Calu3 (cell line): Measurements from ENCODE around the gene SPINT3. TPM values are rescaled to one million over a fixed set of nuclear protein-coding genes. Genes with fewer than 3 reads are reported as not detected.

ENCODE experiments used
- BruUV-seq: library from RNA; stranded (reverse); fragments of 400-500 nt; replicated peaks from 2 replicates; lab custom pipeline; 2021; lab: Mats Ljungman, UMichigan
- CTCF ChIA-PET: fragments of 300-600 bp; sonication (Branson Sonifier 250); formaldehyde crosslinking; loops from one replicate; lab custom pipeline; 2022; ENCODE audit warnings: antibody characterized with exemption; lab: Charles Lee
- DNase-seq: peaks from one replicate; pipeline ENCODE4 v3.0.0; 2022
- H3K27ac Mint-ChIP-seq: one replicate; pipeline ENCODE4 v1.8.0; 2022; ENCODE audit warnings: mixed read lengths; ENCODE audit not compliant: unreplicated experiment
- H3K27me3 Mint-ChIP-seq: one replicate; pipeline ENCODE4 v1.8.0; 2022; ENCODE audit warnings: mixed read lengths; ENCODE audit not compliant: unreplicated experiment
- H3K36me3 Mint-ChIP-seq: one replicate; pipeline ENCODE4 v1.8.0; 2022; ENCODE audit warnings: mild to moderate bottlenecking, moderate library complexity, mixed read lengths; ENCODE audit not compliant: insufficient read depth, unreplicated experiment
- H3K4me1 Mint-ChIP-seq: one replicate; pipeline ENCODE4 v1.8.0; 2022; ENCODE audit warnings: mild to moderate bottlenecking, low read depth, mixed read lengths; ENCODE audit not compliant: unreplicated experiment
- H3K4me3 Mint-ChIP-seq: one replicate; pipeline ENCODE4 v1.8.0; 2022; ENCODE audit warnings: mild to moderate bottlenecking, low read depth, moderate library complexity, mixed read lengths; ENCODE audit not compliant: unreplicated experiment
- H3K9me3 Mint-ChIP-seq: one replicate; pipeline ENCODE4 v1.8.0; 2022; ENCODE audit warnings: low read depth, mixed read lengths; ENCODE audit not compliant: unreplicated experiment
- CTCF ChIP-seq: fragments of 200-600 bp; IDR thresholded peaks from one replicate; pipeline ENCODE4 v1.8.0; 2022; ENCODE audit warnings: antibody characterized with exemption; ENCODE audit not compliant: unreplicated experiment
- intact Hi-C: fragments of 100-400 bp; cut with micrococcal nuclease; formaldehyde crosslinking; loops from one replicate; pipeline ENCODE4 v1.10.0; 2022; ENCODE audit not compliant: unreplicated experiment
- total RNA-seq: library from RNA; stranded (reverse); gene quantifications from 2 replicates; pipeline ENCODE4 v1.2.3, GENCODE V29; 2022

The SPINT3 gene
- total RNA-seq, 1 experiment from 2014 or later = not detected

DNA sequence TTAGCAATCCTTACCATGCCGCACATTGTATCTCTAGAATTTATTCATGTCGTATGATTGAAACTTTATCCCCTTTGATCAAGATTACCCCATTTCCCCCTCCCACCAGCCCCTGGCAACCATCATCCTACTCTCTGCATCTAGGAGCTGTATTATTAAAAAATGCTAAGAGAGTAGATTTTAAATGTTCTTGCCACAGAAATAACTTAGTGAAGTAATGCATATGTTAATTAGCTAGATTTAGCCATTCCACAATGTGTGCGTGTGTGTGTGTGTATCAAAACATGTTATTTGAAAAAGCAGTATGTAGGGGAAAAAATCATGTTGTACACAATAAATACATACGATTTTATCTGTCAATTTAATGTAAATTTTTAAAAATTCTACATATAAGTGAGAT, 11.9 kb upstream of the SPINT3 start:
- no TSS peak for BruUV-seq
- no peak overlapping the region for H3K4me3 Mint-ChIP-seq
- H3K4me1 Mint-ChIP-seq = no peaks in the 10 kb centered on the region
- CTCF ChIA-PET = interaction anchor here (0.9 to 1.8 kb wide), 2 partner anchors 10 to 11 kb away, joined by 6 to 7 read pairs; partner anchors contain the start of gene WFDC6
- no peaks in the 10 kb centered on the region for H3K36me3 Mint-ChIP-seq
- H3K27ac Mint-ChIP-seq = no peak overlapping the region
- intact Hi-C loops = no loop called here
- DNase-seq = no peak
- TF ChIP-seq CTCF = no peak
- H3K27me3 Mint-ChIP-seq = peaks cover 37% of the 10 kb centered on the region
- no peaks in the 10 kb centered on the region for H3K9me3 Mint-ChIP-seq

DNA sequence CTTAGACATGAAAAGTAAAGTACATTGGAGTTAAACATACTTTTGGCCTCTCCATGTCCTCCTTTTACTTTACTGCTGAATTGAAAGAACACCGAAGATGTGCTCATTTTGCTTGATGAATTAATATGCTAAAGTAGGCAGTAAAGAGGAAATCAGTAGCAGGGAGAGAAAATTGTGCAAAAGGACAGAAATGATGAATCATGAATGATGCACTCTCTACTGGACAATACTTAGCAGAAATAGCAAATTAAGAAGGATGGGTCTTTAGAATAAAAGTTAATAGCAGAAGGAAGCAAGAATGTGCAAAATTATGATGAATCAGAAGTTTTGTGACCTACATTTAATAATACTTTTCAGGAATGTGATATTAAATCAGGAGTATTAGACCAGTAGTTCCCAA, 8.4 kb upstream of the SPINT3 start:
- CTCF ChIA-PET = no interaction called here
- H3K9me3 Mint-ChIP-seq = no peaks in the 10 kb centered on the region
- no peak for TF ChIP-seq CTCF
- H3K27ac Mint-ChIP-seq = no peak overlapping the region
- no peak overlapping the region for H3K4me3 Mint-ChIP-seq
- DNase-seq = no peak
- no peaks in the 10 kb centered on the region for H3K36me3 Mint-ChIP-seq
- intact Hi-C loops = no loop called here
- peaks cover 40% of the 10 kb centered on the region for H3K27me3 Mint-ChIP-seq
- BruUV-seq = no TSS peak
- H3K4me1 Mint-ChIP-seq = peaks cover 8% of the 10 kb centered on the region

- Mint-ChIP-seq H3K4me3 (no peak overlapping the region), H3K4me1 (peaks cover 24% of the 10 kb centered on the region), H3K36me3 (no peaks in the 10 kb centered on the region), H3K9me3 (no peaks in the 10 kb centered on the region), H3K27ac (peak overlapping the region; percentile 50), H3K27me3 (peaks cover 13% of the 10 kb centered on the region)
- peak; percentile 83 for DNase-seq
- BruUV-seq = no TSS peak
- intact Hi-C loops = no loop called here
- CTCF ChIA-PET = interaction anchor here (0.7 to 1.7 kb wide), 11 partner anchors 9 to 252 kb away, joined by 3 to 8 read pairs (median 4); no protein-coding TSS in a partner anchor
- TF ChIP-seq CTCF = no peak
Measured at GRCh38 chr20:45518282-45518681, 2.9 kb upstream of the SPINT3 start.

GRCh38 chr20:45510242-45510862, 5.1 kb downstream of the SPINT3 start:
- peaks cover 4% of the 10 kb centered on the region for H3K36me3 Mint-ChIP-seq
- CTCF ChIA-PET = interaction anchor here (1.4 kb wide), 1 partner anchor 8 kb away, joined by 5 read pairs; no protein-coding TSS in a partner anchor
- no TSS peak for BruUV-seq
- TF ChIP-seq CTCF = no peak
- intact Hi-C loops = no loop called here
- no peak for DNase-seq
- peak overlapping the region; percentile 51 for H3K27ac Mint-ChIP-seq
- peaks cover 46% of the 10 kb centered on the region for H3K4me1 Mint-ChIP-seq
- H3K27me3 Mint-ChIP-seq = no peaks in the 10 kb centered on the region
- no peak overlapping the region for H3K4me3 Mint-ChIP-seq
- H3K9me3 Mint-ChIP-seq = peaks cover 5% of the 10 kb centered on the region
